ENCODE data around the gene GOLGA3. TPM values are rescaled to one million over a fixed set of nuclear protein-coding genes. Genes with fewer than 3 reads are reported as not detected.

Gene GOLGA3
- total RNA-seq, 1 experiment from 2014 or later: 62.2 TPM

DNA sequence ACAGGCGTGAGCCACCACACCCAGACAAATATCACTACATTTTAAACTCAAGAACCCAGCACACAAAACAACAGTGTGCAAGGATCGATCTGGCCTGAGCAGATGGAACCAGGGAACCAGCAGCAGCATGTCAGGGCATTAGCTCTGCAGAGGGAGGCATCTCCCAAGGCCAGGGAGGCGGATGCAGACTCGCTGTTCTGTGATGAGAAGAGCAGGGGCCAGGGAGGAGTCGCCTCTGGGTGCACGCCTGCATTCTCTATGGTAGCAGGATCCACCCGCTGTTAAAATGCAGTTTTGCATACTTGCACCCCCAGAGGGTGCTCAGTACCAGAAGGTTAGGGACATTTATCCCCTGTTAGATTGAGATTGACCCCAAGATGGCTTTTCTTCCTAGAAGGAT lies 100.2 kb downstream of the GOLGA3 start:
- H3K27me3 ChIP-seq (replicated peaks; ENCODE audit: control insufficient read depth, insufficient read depth, low read length): no peaks in the 10 kb centered on the region
- POLR2A ChIA-PET: no interaction called here
- CTCF ChIA-PET: no interaction called here
- H3K9me3 ChIP-seq: peaks cover 5% of the 10 kb centered on the region
- peaks cover 95% of the 10 kb centered on the region for H3K36me3 Mint-ChIP-seq (ENCODE audit: insufficient read depth, unreplicated experiment)
- peaks cover 2% of the 10 kb centered on the region for H3K36me3 ChIP-seq (ENCODE audit: control insufficient read depth, insufficient read depth, low read length)
- TF ChIP-seq, protein P1, sequence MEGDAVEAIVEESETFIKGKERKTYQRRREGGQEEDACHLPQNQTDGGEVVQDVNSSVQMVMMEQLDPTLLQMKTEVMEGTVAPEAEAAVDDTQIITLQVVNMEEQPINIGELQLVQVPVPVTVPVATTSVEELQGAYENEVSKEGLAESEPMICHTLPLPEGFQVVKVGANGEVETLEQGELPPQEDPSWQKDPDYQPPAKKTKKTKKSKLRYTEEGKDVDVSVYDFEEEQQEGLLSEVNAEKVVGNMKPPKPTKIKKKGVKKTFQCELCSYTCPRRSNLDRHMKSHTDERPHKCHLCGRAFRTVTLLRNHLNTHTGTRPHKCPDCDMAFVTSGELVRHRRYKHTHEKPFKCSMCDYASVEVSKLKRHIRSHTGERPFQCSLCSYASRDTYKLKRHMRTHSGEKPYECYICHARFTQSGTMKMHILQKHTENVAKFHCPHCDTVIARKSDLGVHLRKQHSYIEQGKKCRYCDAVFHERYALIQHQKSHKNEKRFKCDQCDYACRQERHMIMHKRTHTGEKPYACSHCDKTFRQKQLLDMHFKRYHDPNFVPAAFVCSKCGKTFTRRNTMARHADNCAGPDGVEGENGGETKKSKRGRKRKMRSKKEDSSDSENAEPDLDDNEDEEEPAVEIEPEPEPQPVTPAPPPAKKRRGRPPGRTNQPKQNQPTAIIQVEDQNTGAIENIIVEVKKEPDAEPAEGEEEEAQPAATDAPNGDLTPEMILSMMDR (IDR thresholded peaks at IDR 0.05; ENCODE audit: insufficient read depth in 1 of 2, low read depth in 1 of 2, low read length in 1 of 2, severe bottlenecking in 1 of 2, unreplicated experiment in 1 of 2): no peak
- no peak overlapping the region for H3K4me3 Mint-ChIP-seq (ENCODE audit: unreplicated experiment)
- no peaks in the 10 kb centered on the region for H3K4me1 ChIP-seq
- H3K4me1 Mint-ChIP-seq (ENCODE audit: low read depth, unreplicated experiment): no peaks in the 10 kb centered on the region
- intact Hi-C loops (cut with micrococcal nuclease; ENCODE audit: unreplicated experiment): no loop called here
- H3K9me3 Mint-ChIP-seq (ENCODE audit: unreplicated experiment): peaks cover 10% of the 10 kb centered on the region
- DNase-seq: no peak
- BruUV-seq (replicated peaks): no TSS peak
- H3K4me3 ChIP-seq (ENCODE audit: low read depth, low read length): no peak overlapping the region
- peak overlapping the region; percentile 39 for H3K27ac Mint-ChIP-seq (ENCODE audit: unreplicated experiment)
- no peaks in the 10 kb centered on the region for H3K27me3 Mint-ChIP-seq (ENCODE audit: insufficient read depth, unreplicated experiment)

DNA sequence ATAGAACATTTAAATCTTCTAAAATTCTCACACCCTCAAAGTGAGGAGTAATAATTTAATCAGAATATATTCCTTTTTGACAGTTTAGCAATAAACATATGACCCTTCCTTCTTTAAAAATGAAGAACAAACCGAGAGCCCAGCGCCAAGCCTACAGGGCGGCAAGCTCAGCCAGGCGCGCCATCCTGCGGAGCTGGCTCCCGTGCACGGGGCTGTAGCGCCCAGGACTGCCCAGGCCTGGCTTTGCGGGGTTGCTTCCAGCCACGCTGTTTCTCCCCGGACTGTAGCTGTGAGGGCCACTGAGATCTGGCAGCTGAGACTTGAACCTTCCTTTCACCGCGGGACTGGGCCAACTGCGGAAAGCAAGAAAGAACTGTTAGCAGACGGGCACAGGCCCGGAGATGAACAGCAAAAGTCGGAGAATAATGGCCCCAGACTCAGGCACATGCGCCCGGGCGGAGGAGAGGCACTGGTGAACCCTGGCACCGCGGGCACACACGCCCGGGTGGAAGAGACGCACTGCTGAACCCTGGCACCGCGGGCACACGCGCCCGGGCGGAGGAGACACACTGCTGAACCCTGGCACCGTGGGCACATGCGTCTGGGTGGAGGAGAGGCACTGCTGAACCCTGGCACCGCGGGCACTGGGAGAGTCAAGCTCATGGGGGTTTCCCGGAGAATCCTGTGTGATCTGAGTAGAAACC lies 101.4 kb downstream of the GOLGA3 start:
- Mint-ChIP-seq H3K27me3 (ENCODE audit: insufficient read depth, unreplicated experiment) (no peaks in the 10 kb centered on the region), H3K27ac (ENCODE audit: unreplicated experiment) (no peak overlapping the region), H3K9me3 (ENCODE audit: unreplicated experiment) (peaks cover 10% of the 10 kb centered on the region), H3K36me3 (ENCODE audit: insufficient read depth, unreplicated experiment) (peaks cover 95% of the 10 kb centered on the region), H3K4me1 (ENCODE audit: low read depth, unreplicated experiment) (no peaks in the 10 kb centered on the region), H3K4me3 (ENCODE audit: unreplicated experiment) (no peak overlapping the region)
- intact Hi-C loops (cut with micrococcal nuclease; ENCODE audit: unreplicated experiment): no loop called here
- TF ChIP-seq, protein P1 (IDR thresholded peaks at IDR 0.05; ENCODE audit: insufficient read depth in 1 of 2, low read depth in 1 of 2, low read length in 1 of 2, severe bottlenecking in 1 of 2, unreplicated experiment in 1 of 2): no peak
- Histone ChIP-seq H3K4me3 (ENCODE audit: low read depth, low read length) (no peak overlapping the region), H3K9me3 (peaks cover 5% of the 10 kb centered on the region), H3K4me1 (no peaks in the 10 kb centered on the region), H3K27me3 (replicated peaks; ENCODE audit: control insufficient read depth, insufficient read depth, low read length) (no peaks in the 10 kb centered on the region), H3K36me3 (ENCODE audit: control insufficient read depth, insufficient read depth, low read length) (peaks cover 5% of the 10 kb centered on the region)
- ChIA-PET POLR2A (no interaction called here), CTCF (no interaction called here)
- BruUV-seq (replicated peaks): no TSS peak
- no peak for DNase-seq

DNA sequence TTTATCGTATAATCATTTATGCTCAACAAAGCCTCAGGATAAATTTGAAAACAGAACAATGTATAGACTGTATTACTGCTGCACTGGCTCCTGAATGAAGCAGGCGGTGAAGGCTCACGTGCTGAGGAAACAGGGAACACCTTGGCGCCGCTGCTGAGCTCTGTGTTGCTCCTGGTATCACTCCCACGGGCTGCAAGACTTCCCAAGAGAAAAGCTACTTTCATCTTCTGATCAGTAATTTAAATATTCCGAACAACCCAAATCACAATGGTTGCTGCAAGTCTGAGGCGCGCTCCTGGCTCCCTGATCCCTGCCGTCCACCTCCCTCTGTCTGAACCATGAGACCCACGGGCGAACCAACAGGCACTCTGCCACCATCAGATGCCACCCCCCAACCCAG lies 102.3 kb downstream of the GOLGA3 start:
- Histone ChIP-seq H3K27me3 (replicated peaks; ENCODE audit: control insufficient read depth, insufficient read depth, low read length) (no peaks in the 10 kb centered on the region), H3K4me3 (ENCODE audit: low read depth, low read length) (no peak overlapping the region), H3K4me1 (no peaks in the 10 kb centered on the region), H3K36me3 (ENCODE audit: control insufficient read depth, insufficient read depth, low read length) (peaks cover 5% of the 10 kb centered on the region), H3K9me3 (peaks cover 5% of the 10 kb centered on the region)
- Mint-ChIP-seq H3K27ac (ENCODE audit: unreplicated experiment) (no peak overlapping the region), H3K36me3 (ENCODE audit: insufficient read depth, unreplicated experiment) (peaks cover 98% of the 10 kb centered on the region), H3K4me3 (ENCODE audit: unreplicated experiment) (no peak overlapping the region), H3K9me3 (ENCODE audit: unreplicated experiment) (peaks cover 2% of the 10 kb centered on the region), H3K4me1 (ENCODE audit: low read depth, unreplicated experiment) (no peaks in the 10 kb centered on the region), H3K27me3 (ENCODE audit: insufficient read depth, unreplicated experiment) (no peaks in the 10 kb centered on the region)
- BruUV-seq (replicated peaks): no TSS peak
- TF ChIP-seq, protein P1 (IDR thresholded peaks at IDR 0.05; ENCODE audit: insufficient read depth in 1 of 2, low read depth in 1 of 2, low read length in 1 of 2, severe bottlenecking in 1 of 2, unreplicated experiment in 1 of 2): no peak
- intact Hi-C loops (cut with micrococcal nuclease; ENCODE audit: unreplicated experiment): no loop called here
- DNase-seq: no peak
- CTCF ChIA-PET: no interaction called here
- POLR2A ChIA-PET: no interaction called here
